Endothelial cell of umbilical vein (primary cell): ENCODE results near the gene OSTM1.

Source experiments
- EZH2 ChIP-seq: IDR thresholded peaks from 2 replicates; pipeline ENCODE4 v1.6.1; 2012; ENCODE audit warnings: borderline replicate concordance, low read depth, mild to moderate bottlenecking, moderate library complexity, low read length, inconsistent platforms; ENCODE audit not compliant: severe bottlenecking
- GATA2 ChIP-seq: IDR thresholded peaks from 2 replicates; pipeline ENCODE4 v1.7.0; 2011; ENCODE audit warnings: low read depth, mild to moderate bottlenecking, moderate library complexity, mixed read lengths, low read length; ENCODE audit not compliant: insufficient read length, insufficient read depth
- MYC ChIP-seq: IDR thresholded peaks from one replicate; pipeline ENCODE4 v1.6.1; 2011; ENCODE audit warnings: mild to moderate bottlenecking, low read depth, low read length
- POLR2A ChIP-seq: IDR thresholded peaks from 2 replicates; pipeline ENCODE4 v1.6.1; 2012; ENCODE audit warnings: low read depth, mild to moderate bottlenecking, control low read depth, low read length
- POLR2AphosphoS5 ChIP-seq: IDR thresholded peaks from 2 replicates; pipeline ENCODE4 v1.6.1; 2012; ENCODE audit warnings: low read depth, mild to moderate bottlenecking, control low read depth, low read length, moderate library complexity; ENCODE audit not compliant: insufficient read depth
- TF ChIP-seq, protein P1 (sequence below), 2 donors: IDR thresholded peaks; 1 replicate in 1 of 2; 2 replicates in 1 of 2; pipeline ENCODE4 v1.5.1; 2011; ENCODE audit warnings: low read length in 2 of 2, mild to moderate bottlenecking in 2 of 2, moderate library complexity in 2 of 2, control low read depth in 1 of 2, inconsistent platforms in 1 of 2, low read depth in 1 of 2; ENCODE audit not compliant: insufficient read depth in 1 of 2; ENCODE audit errors: extremely low read depth in 1 of 2
- TF ChIP-seq, protein P2 (sequence below): IDR thresholded peaks from 2 replicates; pipeline ENCODE4 v1.6.1; 2011; ENCODE audit not compliant: insufficient read depth, insufficient read length

DNA sequence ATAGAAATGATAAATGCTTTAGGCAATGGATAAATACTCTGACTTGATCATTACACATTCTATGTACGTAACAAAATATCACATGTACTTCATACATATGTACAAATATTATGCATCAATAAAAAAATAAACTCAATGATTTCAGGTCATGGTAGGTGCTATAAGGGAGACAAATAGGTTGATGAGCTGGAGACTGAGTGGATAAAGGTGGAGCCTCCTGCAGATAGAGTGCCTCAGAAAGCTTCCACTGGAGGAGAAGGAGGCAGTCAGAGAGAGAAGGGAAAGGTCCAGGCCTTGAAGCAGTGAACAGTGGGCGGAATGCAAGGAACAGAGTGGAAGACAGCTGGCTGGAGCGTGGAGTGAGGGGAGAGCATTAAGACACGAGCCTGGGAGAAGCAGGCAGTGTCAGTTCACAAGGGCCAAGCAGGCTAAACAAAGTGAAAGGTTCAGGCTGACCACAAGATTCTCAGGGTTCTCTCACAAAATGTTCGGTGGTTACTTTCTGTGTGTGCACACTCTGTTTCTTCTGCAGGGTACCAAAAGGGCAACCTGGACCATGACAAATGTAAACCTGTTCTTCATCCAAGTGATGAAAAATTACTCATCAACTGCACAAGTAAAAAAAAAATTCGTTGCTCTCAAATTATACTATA, 60.6 kb downstream of the OSTM1 start:
- TF ChIP-seq EZH2 (no peak), POLR2A (no peak), GATA2 (no peak), MYC (no peak), POLR2AphosphoS5 (no peak)
- TF ChIP-seq, protein P1, sequence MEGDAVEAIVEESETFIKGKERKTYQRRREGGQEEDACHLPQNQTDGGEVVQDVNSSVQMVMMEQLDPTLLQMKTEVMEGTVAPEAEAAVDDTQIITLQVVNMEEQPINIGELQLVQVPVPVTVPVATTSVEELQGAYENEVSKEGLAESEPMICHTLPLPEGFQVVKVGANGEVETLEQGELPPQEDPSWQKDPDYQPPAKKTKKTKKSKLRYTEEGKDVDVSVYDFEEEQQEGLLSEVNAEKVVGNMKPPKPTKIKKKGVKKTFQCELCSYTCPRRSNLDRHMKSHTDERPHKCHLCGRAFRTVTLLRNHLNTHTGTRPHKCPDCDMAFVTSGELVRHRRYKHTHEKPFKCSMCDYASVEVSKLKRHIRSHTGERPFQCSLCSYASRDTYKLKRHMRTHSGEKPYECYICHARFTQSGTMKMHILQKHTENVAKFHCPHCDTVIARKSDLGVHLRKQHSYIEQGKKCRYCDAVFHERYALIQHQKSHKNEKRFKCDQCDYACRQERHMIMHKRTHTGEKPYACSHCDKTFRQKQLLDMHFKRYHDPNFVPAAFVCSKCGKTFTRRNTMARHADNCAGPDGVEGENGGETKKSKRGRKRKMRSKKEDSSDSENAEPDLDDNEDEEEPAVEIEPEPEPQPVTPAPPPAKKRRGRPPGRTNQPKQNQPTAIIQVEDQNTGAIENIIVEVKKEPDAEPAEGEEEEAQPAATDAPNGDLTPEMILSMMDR (IDR thresholded peaks at IDR 0.05; ENCODE audit: extremely low read depth in 1 of 2, insufficient read depth in 1 of 2, low read depth in 1 of 2, low read length in 2 of 2), result no peak
- TF ChIP-seq, protein P2, sequence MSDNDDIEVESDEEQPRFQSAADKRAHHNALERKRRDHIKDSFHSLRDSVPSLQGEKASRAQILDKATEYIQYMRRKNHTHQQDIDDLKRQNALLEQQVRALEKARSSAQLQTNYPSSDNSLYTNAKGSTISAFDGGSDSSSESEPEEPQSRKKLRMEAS, result no peak
